GM19463 (cell line): ENCODE data around the gene MDK.

Source experiments
- ATAC-seq: cut with Tn5 transposase; IDR thresholded peaks from one replicate; pipeline ENCODE4 v1.9.1; 2021; ENCODE audit warnings: mild to moderate bottlenecking, moderate library complexity; ENCODE audit not compliant: unreplicated experiment

Gene MDK

DNA sequence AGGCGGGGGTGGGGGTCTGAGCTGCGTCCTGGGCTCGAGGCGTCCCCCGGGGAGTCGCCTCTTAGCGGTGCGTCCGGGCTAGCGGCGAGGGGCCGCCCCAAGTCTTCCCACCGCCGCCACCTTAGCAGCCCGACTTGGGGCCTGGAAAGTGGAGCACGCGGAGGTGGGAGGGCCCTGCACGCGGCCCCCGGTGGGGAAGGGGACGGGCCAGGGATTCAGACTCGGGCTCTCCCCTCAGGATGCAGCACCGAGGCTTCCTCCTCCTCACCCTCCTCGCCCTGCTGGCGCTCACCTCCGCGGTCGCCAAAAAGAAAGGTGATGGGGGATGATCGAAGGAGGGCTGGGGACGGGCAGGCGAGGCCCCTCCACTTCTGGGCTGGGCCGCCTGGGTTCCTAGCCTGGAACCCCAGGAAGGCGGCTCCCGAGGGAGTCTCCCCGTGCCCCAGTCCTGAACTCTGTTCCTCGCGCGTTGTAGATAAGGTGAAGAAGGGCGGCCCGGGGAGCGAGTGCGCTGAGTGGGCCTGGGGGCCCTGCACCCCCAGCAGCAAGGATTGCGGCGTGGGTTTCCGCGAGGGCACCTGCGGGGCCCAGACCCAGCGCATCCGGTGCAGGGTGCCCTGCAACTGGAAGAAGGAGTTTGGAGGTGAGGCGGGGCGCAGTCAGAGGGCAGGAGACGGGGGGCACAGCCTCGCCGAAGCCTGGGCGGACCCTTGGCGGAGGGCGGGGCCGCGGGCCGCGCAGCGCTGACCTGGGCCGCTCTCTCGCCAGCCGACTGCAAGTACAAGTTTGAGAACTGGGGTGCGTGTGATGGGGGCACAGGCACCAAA, 563 bp downstream of the MDK start:
- no peak for ATAC-seq

DNA sequence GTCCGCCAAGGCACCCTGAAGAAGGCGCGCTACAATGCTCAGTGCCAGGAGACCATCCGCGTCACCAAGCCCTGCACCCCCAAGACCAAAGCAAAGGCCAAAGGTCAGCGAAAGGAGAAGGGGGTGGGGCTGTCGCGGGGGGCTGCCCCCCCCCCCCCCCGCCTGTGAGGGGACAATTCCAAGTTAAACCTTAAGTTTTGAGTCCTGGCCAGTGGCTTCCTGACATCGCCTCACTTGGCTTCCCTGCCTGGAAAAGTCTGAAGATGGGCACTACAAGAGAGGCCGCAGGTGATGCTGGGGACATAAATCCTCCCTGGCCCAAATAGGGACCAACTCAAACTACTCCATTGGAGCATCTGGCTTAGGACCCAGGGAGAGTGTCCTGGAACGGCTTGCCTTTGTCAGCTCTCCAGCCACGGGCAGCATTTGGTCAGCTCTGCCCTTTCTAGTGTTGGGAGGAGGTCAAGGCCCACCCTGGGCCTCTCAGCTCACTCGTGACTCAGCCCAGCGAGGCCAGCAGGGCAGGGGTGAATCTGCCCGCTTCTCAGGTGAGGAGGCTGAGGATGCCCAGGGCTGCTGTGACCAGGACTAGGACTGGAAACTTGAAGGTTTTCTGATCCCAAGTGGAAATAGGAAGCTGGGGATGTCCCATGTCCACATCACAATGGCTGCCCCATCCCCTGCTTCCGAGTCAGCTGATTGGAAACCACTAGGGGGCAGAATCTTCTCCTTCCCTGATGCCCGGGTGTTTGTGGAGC, 1.4 kb downstream of the MDK start:
- no peak for ATAC-seq

DNA sequence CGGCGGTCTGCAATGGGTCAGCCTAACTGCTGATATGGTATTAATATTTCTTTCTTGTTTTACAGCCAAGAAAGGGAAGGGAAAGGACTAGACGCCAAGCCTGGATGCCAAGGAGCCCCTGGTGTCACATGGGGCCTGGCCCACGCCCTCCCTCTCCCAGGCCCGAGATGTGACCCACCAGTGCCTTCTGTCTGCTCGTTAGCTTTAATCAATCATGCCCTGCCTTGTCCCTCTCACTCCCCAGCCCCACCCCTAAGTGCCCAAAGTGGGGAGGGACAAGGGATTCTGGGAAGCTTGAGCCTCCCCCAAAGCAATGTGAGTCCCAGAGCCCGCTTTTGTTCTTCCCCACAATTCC, 1.9 kb downstream of the MDK start:
- no peak for ATAC-seq

DNA sequence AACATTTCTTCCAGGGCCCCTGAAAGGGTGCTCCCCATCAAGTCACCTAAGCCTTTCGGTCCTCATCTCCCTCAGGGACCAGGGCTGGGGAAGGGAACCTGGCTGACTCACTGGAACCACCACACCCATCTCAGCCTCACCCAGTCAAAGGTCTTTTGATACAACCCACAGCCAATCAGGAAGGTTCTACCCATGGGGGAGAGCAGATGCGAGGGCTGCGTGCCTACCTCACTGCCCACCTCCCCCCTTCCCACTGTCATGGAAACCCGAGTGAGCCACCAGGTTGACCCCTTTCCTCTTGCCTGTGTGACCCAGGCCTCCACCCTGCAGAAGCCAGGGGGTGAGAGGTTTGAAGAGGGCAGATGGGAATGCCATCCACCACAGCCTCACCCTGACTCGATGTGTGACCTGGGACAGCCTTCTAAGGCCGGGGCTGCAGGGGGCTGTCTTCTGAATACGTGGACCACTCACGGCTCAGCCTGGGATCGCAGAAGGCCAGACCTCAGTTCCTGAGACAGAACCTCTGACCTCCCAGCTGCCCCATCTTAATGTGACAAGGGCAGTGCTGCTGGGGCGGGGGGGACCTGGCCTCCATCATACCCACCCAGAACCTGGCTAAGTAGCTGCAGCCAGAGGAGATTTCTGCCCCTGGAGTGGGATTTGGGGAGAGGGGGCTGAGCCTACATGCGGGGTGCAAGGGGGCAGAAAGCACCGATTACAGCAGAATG, 2.7 kb downstream of the MDK start:
- ATAC-seq, result no peak

DNA sequence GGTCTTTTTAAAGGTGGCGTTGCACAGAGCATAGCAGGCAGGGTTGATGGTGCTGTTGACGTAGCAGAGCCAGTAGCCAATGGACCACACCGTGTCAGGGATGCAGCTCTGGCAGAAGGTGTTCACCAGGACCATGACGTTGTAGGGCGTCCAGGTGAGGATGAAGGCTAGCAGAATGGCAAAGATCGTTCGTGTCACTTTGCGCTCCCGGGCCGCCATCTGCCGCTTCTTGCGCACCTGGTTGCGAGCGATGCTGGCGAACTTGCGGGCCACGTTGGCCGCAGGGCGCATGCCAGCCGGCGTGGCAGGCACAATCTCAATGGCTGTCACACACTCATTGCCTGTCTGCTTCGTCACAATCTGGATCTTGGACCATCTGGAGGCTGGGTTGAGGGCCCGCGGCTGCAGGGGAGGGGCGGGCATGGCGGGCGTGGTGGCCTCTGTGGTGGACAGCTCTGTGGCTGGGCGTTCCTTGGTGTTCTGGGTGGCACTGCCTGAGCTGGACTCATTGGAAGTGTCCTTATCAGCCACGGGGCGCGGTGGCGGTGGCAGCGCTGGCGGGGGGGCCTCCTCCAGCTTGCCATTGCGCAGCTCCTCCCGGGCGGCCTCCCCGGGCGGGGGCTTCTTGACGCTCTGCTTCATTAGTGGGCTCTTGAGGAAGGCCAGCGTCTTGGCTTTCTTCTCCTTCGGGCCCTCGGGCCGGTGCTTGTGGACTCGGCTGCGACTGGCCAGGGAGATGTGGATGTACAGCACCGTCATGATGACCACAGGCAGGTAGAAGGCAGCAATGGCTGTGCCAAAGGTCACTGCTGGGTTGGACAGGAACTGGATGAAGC, 3.9 kb downstream of the MDK start:
- ATAC-seq, result no peak

DNA sequence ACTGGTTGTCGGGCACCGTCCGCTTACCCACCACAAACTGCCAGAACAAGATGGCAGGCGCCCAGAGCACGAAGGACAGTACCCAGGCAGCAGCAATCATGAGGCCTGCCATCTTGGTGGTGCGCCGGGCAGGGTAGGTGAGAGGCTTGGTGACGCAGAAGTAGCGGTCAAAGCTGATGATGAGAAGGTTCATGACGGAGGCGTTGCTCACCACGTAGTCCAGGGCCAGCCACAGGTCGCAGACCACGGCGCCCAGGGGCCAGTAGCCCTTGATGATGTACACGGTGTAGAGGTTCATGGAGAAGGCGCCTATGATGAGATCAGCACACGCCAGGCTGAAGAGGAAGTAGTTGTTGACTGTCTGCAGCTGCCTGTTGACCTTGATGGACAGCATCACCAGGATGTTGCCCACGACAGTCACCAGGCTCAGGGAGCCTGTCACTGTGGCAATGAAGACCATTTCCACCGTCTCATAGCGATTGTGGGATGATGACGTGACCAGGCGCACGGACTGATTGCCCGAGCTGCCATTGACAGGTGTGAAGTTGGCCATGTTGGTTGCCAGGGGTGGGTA, 4.6 kb downstream of the MDK start:
- ATAC-seq, result no peak

DNA sequence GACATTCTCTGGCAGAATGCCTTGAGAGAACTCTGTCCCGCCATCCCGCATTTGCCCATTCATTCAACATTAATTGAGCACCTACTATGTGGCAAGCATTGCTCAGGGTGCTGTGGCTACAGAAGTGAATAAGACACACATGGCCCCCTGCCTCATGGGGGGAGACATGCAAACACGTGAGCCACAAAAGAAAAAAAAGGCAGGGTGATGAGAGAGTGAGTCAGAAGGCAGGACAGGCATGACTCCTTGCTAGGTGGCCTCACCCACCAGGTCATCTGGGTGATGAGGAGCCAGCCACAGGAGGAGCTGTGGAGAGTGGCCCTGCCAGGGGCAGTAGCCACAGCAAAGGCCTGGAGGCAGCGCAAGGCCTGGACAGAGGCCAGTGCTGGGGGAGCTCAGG, 5.2 kb downstream of the MDK start:
- ATAC-seq, result no peak

DNA sequence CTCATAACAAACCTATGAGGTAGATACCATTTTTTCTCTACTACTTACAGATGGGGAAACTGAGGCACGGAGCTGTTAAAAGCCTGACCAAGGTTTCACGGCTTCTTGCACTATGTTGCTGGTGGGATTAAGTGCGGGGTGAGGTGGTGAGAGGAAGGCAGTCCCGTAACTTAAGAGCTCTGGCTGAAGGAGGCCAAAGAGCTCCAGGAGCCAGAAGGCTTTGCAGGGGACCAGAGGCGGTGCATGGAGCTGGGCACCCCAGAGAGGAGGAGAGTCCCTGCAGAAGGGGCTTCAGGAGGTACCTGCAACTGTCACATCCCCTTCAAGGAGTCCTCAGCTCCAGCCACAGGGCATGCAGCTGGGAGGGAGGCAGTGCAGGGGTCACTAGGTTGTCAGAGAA, 6.0 kb downstream of the MDK start:
- no peak for ATAC-seq

DNA sequence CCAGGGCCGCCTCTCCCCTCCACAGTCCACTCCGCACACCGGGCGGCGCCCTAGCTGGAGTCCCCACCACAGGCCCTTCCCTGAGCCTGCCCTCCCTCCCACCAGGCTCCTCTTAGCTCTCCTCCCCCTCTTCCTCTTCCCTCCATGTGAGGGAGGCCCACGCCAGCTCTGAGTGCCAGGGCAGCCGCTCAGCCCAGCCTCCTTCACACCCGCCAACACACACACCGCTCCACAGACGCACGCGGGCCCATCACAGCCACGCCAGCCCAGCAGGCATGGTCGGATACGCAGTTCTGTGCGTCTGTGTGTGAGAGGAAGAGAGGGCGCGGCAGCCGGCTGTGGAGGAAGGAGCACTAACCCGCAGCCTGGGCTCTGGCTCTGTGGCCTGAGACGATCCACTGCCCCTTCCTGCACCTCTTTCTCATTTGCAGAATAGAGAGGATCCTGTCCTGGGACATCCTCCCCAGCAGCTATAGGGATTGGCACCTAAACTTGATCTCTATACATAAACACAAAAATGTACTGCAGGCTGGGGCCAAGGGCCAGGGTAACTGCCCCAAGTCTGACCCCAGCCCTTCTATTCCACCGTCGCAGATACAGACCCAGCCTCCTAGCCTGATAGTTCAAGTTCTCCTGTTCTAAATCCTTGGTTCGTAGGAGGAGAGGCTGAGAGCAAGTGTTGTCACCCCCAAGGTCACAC, 6.6 kb downstream of the MDK start:
- ATAC-seq, result no peak

DNA sequence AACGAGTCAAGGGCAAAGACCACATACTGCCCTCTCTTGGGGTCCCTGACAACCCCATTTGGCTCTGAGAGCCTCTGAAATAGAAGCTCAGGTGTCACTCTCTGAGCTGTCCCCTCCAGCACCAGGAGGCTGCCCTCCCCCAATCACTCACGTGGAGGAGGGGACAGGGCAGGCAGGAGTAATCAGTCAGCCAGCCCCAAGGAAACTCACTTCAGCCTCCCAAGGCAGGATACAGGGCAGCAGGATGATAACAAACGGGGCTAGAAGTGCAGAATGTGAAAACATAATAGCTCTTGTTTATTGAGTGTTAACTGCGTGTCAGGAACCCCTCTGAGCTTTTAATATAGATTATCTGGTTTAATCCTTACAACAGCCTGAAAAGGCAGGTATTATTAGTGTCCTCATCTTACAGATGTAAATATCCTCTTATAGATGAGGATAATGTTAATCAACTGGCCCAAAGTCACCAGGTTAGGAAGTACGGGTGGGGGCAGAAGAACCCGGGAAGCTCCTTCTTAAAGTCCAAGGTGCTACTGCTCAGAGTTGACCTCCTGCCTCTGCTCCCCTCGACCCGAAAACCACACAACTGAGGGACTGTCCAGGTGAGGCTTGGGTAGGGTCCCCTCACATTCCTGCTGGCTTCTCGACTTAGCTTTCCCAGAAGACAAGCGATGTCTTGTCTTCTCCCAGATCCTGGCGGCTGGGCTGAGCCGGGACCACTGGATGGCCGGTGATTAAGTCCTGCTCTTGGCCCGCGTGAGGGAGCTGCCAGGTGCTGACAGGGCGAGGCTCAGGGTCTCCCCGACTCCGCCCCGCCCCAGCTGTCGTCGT, 7.4 kb downstream of the MDK start:
- ATAC-seq, result no peak

DNA sequence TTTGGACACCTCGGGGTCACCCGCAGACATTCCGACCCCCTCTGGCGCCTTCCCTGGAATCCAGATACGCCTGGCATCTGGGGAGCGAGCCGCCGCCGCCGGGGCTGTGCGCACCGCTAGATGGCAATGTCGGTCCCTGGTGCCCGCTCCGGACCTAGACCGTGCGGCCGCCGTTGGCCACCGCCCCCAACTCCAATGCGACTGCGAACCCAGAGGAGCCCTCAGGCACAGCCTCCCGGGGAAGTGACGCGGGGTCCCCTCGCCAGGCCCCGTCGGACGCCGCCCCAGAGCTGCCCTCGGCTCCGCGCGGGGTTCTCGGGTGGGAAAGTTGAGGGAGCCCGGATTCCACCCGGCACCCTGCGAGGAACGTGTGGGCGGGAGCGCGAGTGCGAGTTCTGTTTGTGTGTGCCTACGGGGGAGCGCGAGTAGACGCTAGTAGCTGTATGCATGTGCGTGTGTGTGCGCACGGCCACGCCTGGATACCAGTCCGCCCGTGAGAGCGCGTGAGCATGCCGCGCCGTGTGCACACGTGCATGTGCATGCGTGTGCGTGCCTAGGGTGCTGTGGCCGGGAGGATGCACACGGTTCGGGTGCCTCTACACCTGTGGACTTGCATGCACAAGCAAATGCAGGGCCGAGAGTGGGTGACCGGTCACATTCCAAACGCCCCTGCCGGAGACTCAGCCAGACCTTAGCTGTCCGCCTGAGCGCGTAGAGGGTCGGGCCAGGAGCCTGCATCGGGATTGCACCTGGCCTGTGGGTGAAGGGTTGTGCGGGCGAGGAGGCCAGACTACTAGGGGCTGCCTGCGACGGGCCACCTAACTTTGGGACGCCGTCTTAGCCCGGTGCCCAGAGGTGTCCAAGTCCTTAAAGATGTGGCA, 8.2 kb downstream of the MDK start:
- ATAC-seq, result peak; percentile 55

DNA sequence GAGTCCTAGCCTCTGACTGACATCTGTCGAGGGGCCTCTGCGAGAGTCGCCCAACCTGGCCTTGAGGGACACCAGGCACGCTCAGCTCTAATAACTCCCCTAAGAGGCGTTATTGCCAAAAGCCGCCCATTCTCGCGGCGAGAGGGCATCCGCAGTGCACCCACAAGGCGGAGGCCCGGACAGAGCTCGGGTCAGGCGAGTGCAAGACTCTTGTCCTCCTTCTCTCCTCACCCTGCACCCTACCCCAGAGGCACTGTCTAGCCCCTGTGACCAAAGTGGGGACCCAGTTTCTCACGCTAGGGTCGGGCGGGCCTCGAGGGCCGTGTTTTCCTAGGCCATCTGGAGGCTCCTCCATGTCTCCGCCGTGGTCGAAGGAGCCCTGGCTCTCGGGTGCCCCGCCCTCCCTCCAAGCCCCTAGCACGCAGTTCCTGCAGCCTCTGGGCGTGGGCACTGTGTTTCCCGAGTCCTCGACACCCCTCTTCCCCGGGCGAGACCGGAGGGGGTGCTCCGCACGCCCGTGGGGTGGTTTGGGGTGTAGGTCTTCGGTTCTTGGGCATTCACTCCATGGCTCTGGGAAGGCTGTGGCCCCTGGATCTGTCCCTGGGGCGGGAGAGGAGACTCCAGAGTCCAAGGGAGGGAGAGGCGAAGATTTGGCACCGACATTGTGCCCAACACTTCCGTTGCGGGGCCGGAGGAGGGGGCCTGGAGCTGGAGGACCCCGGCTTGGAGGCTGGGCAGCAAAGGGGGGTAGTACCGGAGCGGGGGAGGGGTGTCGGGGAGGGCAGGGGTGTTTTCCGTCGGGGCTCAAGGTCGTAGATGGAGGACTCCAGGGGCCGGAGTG, 9.1 kb downstream of the MDK start:
- no peak for ATAC-seq

DNA sequence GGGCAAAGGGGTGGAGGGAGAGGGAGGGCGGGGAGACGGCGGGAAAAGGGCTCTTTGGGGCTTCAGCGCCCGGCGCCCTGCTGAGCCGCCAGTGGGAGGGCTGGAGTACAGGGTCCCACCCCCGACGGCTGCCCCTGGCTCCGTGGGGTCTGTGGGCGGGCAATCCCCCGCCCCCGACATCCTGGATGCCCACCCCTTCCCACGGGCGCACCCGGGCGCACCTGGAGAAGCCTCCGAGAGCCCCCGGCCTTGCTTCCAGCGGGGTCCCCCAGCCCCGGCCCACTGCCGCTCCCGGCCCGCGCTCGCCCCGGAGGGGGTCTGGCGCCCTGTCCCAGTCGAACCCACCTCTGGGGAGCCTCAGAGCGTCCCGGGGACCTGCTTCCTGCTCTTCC, 9.7 kb downstream of the MDK start:
- no peak for ATAC-seq

DNA sequence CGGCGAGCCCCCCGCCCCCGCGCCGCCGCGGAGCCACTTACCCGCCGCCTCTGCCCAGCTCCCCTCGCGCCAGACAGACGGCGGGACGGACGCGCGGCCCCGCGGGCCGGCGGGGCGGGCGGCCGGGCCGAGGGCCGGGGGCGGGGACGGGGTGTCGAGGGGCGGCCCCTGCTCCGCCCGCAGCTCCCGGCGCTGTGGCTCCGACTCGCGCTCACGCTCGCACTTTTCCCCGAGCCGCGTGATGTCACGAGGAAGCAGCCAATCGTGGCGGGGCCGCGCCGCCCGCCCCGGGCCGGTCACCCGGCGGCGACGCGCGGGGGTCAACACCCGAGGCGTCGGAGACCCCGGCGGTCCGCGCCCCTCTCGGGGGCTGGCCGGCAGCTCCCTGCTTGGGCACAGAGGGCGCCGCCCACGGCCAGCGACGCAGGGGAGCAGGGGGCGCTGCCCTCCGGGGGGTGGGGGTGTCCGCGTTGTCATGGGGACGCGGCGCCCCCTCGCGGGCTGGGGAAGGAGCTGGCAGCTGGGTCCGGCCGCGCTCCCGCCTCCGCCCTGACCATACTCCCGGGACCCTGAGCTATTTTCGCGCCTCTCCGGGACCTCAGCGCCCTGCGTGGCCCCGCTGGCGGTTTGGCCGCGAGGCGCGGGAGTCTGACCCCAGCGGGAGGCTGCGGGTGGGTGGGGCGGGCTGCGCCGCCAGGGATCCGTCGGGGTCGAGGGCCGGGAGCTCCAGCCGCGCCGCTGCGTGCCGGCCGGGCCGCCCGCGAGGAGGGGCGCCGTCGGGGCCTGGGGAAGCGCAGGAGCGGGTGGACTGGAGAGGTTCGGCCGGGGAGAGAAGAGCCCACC, 10.3 kb downstream of the MDK start, which contains the start of gene CHRM4:
Gene CHRM4, minus strand, starts transcription at position 199 of the 843 bp plus-strand sequence. CDS start 5,219 bp downstream, outside the sequence.
- peak; percentile 18 for ATAC-seq

DNA sequence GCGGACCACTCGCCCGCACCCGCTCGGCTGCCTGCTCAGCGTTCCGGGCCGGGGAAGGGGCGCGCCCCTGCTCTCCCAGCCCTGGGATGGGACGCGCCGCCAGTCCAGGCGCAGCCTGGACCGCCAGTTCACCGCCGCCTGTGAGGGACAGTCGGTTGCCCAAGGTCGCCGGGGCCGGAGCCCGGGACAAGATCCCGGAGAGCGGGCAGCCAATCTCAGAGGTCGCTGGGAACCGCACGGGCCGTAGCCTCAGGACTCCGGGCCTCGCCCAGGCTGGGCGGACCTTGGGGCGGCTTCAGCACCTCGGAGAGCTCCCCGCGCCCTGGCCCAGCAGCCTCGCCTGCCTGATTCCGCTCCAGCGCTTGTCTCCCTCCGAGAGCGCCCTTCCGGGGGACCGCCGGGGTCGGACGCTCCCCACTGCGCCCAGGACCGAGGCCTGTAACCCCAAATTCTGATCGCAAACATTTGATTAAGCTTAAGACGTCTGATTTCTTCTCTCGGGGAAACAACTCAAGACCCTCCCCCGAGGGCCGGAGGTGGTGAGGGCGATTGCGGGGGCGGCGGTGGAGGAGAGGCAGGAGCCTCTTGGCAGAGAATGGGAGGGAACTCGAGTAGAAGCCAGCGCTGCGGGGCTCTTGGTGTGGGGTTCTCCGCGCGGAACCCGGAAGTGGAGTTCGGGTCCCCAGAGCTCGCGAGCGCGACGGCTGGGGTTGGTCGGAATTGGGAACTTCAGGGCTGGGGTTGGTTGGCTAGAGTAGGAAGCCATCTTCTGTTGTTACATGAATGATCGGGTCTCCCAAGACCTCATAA, 11.2 kb downstream of the MDK start:
- peak; percentile 64 for ATAC-seq
